GM23248 (cell line): ENCODE results near the gene CASKIN1. TPM values are rescaled to one million over a fixed set of nuclear protein-coding genes. Genes with fewer than 3 reads are reported as not detected.

Experiments used
- DNase-seq: peaks from one replicate; pipeline ENCODE4 v3.0.0-alpha.2; 2015
- H2AFZ ChIP-seq: fragments of 200-600 bp; sonication (generic); 2 replicates; pipeline ENCODE4 v1.6.1; 2016; ENCODE audit warnings: antibody characterized with exemption
- H3F3A ChIP-seq: fragments of 200-600 bp; sonication (generic); 2 replicates; pipeline ENCODE4 v1.6.1; 2016; ENCODE audit warnings: mild to moderate bottlenecking, antibody characterized with exemption, mixed run types; ENCODE audit not compliant: insufficient read depth
- H3K27ac ChIP-seq: fragments of 200-600 bp; sonication (generic); 2 replicates; pipeline ENCODE4 v1.5.1; 2016; ENCODE audit warnings: mild to moderate bottlenecking
- H3K27me3 ChIP-seq: fragments of 200-600 bp; sonication (generic); replicated peaks from 2 replicates; pipeline ENCODE4 v1.6.1; 2016; ENCODE audit warnings: mild to moderate bottlenecking; ENCODE audit not compliant: insufficient read depth
- H3K36me3 ChIP-seq: fragments of 200-600 bp; sonication (generic); 2 replicates; pipeline ENCODE4 v1.6.1; 2016; ENCODE audit warnings: low read depth, mild to moderate bottlenecking
- H3K4me1 ChIP-seq: fragments of 200-600 bp; sonication (generic); 2 replicates; pipeline ENCODE4 v1.6.1; 2016; ENCODE audit warnings: mild to moderate bottlenecking; ENCODE audit not compliant: insufficient read depth
- H3K4me2 ChIP-seq: fragments of 200-600 bp; sonication (generic); one replicate; pipeline ENCODE4 v1.6.1; 2016; ENCODE audit warnings: mild to moderate bottlenecking; ENCODE audit not compliant: unreplicated experiment
- H3K4me3 ChIP-seq: fragments of 200-600 bp; sonication (generic); 2 replicates; pipeline ENCODE4 v1.5.1; 2016; ENCODE audit warnings: mild to moderate bottlenecking
- H3K79me2 ChIP-seq: fragments of 200-600 bp; sonication (generic); 2 replicates; pipeline ENCODE4 v1.6.1; 2016; ENCODE audit warnings: mild to moderate bottlenecking; ENCODE audit not compliant: insufficient read depth
- H3K9ac ChIP-seq: fragments of 200-600 bp; sonication (generic); 2 replicates; pipeline ENCODE4 v1.6.1; 2016; ENCODE audit warnings: mild to moderate bottlenecking
- H3K9me2 ChIP-seq: fragments of 200-600 bp; sonication (generic); 2 replicates; pipeline ENCODE4 v1.6.1; 2016; ENCODE audit warnings: mixed run types, mild to moderate bottlenecking, moderate library complexity; ENCODE audit not compliant: insufficient read depth
- H3K9me3 ChIP-seq: fragments of 200-600 bp; sonication (generic); one replicate; pipeline ENCODE4 v1.6.1; 2017; ENCODE audit warnings: low read depth
- H4K20me1 ChIP-seq: fragments of 200-600 bp; sonication (generic); 2 replicates; pipeline ENCODE4 v1.6.0; 2016; ENCODE audit not compliant: insufficient read depth
- EZH2 ChIP-seq: fragments of 200-600 bp; sonication (generic); IDR thresholded peaks from 2 replicates; pipeline ENCODE4 v1.6.1; 2018; ENCODE audit warnings: antibody characterized with exemption, mild to moderate bottlenecking; ENCODE audit not compliant: insufficient read depth, poor library complexity, severe bottlenecking
- EZH2phosphoT487 ChIP-seq: fragments of 200-600 bp; sonication (generic); IDR thresholded peaks from 2 replicates; pipeline ENCODE4 v1.6.1; 2018; ENCODE audit warnings: antibody characterized with exemption, moderate library complexity, mild to moderate bottlenecking, low read depth; ENCODE audit not compliant: insufficient read depth
- WGBS, 2 experiments: methylation state at CpG; one replicate each; pipeline ENCODE4 v1.1.6; 2015 to 2017; ENCODE audit warnings: low lambda C conversion rate in 2 of 2, low coverage in 1 of 2; ENCODE audit errors: missing lambda C conversion rate in 2 of 2; 5-methylcytosine and 5-hydroxymethylcytosine counted together
- in situ Hi-C: fragments of 300-500 bp; cut with MboI; formaldehyde crosslinking; loops from 2 replicates; pipeline ENCODE4 v1.15.0; 2020
- polyA plus RNA-seq: library from polyadenylated mRNA; unstranded; fragments of >200 nt; fragmentation: Nextera tagmentation; extraction: Ambion mirVana; gene quantifications from 2 replicates; pipeline ENCODE4 v1.2.1, GENCODE V29; 2016
- total RNA-seq: library from RNA; depleted of rRNA; stranded (reverse); fragments of >200 nt; shearing (Covaris generic); gene quantifications from 2 replicates; pipeline ENCODE4 v1.2.3, GENCODE V29; 2014

CASKIN1 gene
- total and polyA plus RNA-seq, 2 experiments from 2014 or later, result not detected

DNA sequence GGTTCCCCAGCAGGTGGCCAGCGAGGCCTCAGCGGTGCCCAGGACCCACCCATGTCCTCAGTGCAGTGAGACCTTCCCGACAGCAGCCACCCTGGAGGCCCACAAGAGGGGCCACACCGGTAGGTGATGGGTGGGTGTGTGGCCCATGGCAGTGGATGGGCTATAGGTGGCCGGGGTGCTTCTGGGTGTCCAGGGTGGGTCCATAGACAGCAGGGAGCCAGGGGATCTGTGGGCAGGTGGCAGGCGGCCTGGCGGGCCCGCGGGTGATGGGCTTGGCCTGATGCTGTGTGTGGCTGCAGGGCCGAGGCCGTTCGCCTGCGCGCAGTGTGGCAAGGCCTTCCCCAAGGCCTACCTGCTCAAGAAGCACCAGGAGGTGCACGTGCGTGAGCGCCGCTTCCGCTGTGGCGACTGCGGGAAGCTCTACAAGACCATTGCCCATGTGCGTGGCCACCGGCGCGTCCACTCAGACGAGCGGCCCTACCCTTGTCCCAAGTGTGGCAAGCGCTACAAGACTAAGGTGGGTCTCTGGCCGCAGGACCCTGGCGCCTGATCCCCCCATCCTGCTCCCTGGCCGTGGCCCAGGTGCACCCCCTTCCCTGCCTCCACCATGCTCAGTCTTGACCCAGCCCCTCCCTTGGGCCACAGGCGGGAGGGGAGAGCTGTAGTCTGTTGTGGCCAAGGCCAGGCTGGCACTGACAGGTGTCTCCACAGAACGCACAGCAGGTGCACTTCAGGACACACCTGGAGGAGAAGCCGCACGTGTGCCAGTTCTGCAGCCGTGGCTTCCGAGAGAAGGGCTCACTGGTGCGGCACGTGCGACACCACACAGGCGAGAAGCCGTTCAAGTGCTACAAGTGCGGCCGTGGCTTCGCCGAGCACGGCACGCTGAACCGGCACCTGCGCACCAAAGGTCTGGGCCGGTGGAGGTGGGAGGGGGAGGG is 37.7 kb upstream of the CASKIN1 start:
- DNase-seq, result no peak
- in situ Hi-C loops, result no loop called here
- Histone ChIP-seq H3K4me3 (no peak overlapping the region), H3K36me3 (no peaks in the 10 kb centered on the region; the same call in 1 of the 2 replicates), H3K4me2 (no peak overlapping the region), H3K27ac (no peak overlapping the region), H3K27me3 (no peaks in the 10 kb centered on the region), H3F3A (no peaks in the 10 kb centered on the region), H3K79me2 (peaks cover under 1% of the 10 kb centered on the region; the same call in 1 of the 2 replicates), H2AFZ (no peak overlapping the region), H4K20me1 (no peaks in the 10 kb centered on the region), H3K9ac (no peak overlapping the region), H3K9me2 (no peaks in the 10 kb centered on the region), H3K4me1 (no peaks in the 10 kb centered on the region), H3K9me3 (no peaks in the 10 kb centered on the region)
- TF ChIP-seq EZH2, result no peak
- no peak for TF ChIP-seq EZH2phosphoT487
- WGBS, 2 experiments, result 94 to 96% methylated on average over 33 to 51 of the region's 51 CpGs

DNA sequence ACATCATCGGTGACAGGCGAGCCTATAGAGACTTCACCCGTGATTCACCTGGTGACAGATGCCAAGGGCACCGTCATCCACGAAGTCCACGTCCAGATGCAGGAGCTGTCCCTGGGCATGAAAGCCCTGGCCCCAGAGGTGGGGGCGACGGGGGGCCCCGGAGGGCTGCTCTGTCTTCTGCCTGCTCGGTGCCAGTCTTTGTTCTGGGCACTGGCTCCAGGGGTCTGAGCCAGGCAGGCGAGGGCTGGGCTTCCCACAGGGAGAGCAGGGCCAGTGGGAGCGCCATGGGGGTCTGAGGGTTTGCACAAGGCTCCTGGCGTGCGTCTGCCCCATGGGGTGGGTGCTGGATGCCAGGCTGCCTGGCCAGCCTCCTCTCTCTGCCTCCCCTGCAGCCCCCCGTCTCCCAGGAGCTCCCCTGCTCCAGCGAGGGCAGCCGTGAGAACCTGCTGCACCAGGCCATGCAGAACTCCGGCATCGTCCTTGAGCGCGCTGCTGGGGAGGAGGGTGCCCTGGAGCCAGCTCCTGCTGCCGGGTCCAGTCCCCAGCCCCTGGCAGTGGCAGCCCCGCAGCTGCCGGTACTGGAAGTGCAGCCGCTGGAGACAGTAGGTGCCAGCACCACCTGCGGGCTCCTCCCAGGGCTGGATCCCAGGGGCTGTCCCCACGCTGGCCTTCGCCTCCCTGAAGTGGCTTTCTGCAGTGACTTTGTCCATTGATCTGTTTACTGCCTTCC is 36.8 kb upstream of the CASKIN1 start:
- in situ Hi-C loops, result no loop called here

DNA sequence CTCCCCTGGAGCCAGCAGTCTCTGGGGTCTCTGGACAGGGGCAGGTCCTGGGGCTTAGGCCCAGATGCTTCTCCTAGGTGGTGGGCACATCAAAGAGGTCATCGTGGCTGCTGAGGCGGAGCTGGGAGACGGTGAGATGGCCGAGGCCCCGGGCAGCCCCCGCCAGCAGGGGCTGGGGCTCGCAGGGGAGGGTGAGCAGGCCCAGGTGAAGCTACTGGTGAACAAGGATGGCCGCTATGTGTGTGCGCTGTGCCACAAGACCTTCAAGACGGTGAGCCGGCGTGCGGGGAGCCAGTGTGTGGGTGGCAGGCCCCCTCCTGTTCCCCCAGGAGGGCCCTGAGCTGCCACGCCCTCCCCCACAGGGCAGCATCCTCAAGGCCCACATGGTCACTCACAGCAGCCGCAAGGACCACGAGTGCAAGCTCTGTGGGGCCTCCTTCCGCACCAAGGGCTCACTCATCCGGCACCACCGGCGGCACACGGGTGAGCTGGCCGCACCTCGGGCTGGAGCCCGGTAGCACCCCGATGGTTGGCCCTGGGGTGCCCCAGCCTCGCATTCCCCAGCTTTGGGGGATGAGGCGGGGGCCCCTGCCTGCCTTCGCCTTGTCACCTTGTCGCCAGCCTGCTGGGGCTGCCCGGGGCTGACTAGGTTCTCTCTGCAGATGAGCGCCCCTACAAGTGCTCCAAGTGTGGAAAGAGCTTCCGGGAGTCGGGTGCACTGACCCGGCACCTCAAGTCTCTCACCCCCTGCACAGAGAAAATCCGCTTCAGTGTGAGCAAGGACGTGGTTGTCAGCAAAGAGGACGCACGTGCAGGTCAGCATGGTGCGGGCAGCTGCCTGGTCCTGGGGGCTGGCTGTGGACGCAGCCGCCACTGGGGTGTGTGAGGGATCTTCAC is 35.9 kb upstream of the CASKIN1 start:
- in situ Hi-C loops, result no loop called here
- Histone ChIP-seq H2AFZ (no peak overlapping the region), H3K79me2 (peaks cover 19% of the 10 kb centered on the region), H3K4me2 (no peak overlapping the region), H3K36me3 (no peaks in the 10 kb centered on the region; the same call in 1 of the 2 replicates), H3K9me3 (no peaks in the 10 kb centered on the region), H3F3A (no peaks in the 10 kb centered on the region), H3K4me1 (no peaks in the 10 kb centered on the region), H3K4me3 (no peak overlapping the region), H3K9ac (no peak overlapping the region), H4K20me1 (no peaks in the 10 kb centered on the region), H3K9me2 (no peaks in the 10 kb centered on the region), H3K27me3 (no peaks in the 10 kb centered on the region), H3K27ac (no peak overlapping the region)
- TF ChIP-seq EZH2, result no peak
- no peak for TF ChIP-seq EZH2phosphoT487
- 91 to 92% methylated on average over 28 to 37 of the region's 41 CpGs for WGBS, 2 experiments
- DNase-seq, result no peak

More for the DNA sequence above, 36.8 kb upstream of the CASKIN1 start:
- Histone ChIP-seq H3K4me1 (no peaks in the 10 kb centered on the region), H3K27ac (no peak overlapping the region), H3K27me3 (no peaks in the 10 kb centered on the region), H3K9ac (no peak overlapping the region), H3K4me3 (no peak overlapping the region), H3K79me2 (peaks cover 10% of the 10 kb centered on the region), H2AFZ (no peak overlapping the region), H3K4me2 (no peak overlapping the region), H4K20me1 (no peaks in the 10 kb centered on the region), H3F3A (no peaks in the 10 kb centered on the region), H3K36me3 (no peaks in the 10 kb centered on the region; the same call in 1 of the 2 replicates), H3K9me2 (no peaks in the 10 kb centered on the region), H3K9me3 (no peaks in the 10 kb centered on the region)
- 92 to 93% methylated on average over 26 to 28 of the region's 28 CpGs for WGBS, 2 experiments
- no peak for TF ChIP-seq EZH2phosphoT487
- TF ChIP-seq EZH2, result no peak
- no peak for DNase-seq
